Activated CD4-positive, alpha-beta T cell treated with anti-CD3 and anti-CD28 coated beads, Interleukin-2, Interleukin-6, amounts not matched to agents 100 ng/mL and 50 ng/mL, durations not matched to agents 16 hours and 8 hours (primary cell): ENCODE measurements around the gene LIMD2.
A peak's percentile ranks its signal among the peaks of the same experiment; 100 is the strongest.
"Not testable (repeated sequence)": the region's sequence is repeated elsewhere in the genome, so short reads cannot be mapped to it uniquely, and the experiment has no call there.

Source experiments
- DNase-seq: peaks from one replicate; pipeline ENCODE4 v3.0.0-alpha.2; 2020

The LIMD2 gene

GRCh38 chr17:63699638-63700527, at the start of gene LIMD2:
LIMD2 (minus strand) TSS chr17:63700125; CDS start chr17:63699298, 827 bp downstream.
- DNase-seq: peak; percentile 83

- DNase-seq: peak; percentile 99
Observed at GRCh38 chr17:63741408-63742173, 41.7 kb upstream of the LIMD2 start, which contains the start of gene STRADA. STRADA (minus strand) TSS chr17:63741799; CDS start chr17:63728369, 13,430 bp downstream.

GRCh38 chr17:63741143-63741407, 41.1 kb upstream of the LIMD2 start:
- DNase-seq: no peak

GRCh38 chr17:63740464-63741142, 40.7 kb upstream of the LIMD2 start:
- DNase-seq: no peak

- no peak for DNase-seq
Observed at GRCh38 chr17:63735691-63736090, 35.8 kb upstream of the LIMD2 start.

GRCh38 chr17:63722403-63722802, 22.5 kb upstream of the LIMD2 start:
- DNase-seq: no peak

- not testable (repeated sequence) for DNase-seq
Observed at GRCh38 chr17:63720194-63720593, 20.3 kb upstream of the LIMD2 start.

GRCh38 chr17:63718988-63719387, 19.1 kb upstream of the LIMD2 start:
- DNase-seq: no peak

- DNase-seq: no peak
Observed at GRCh38 chr17:63716426-63716825, 16.5 kb upstream of the LIMD2 start.

- no peak for DNase-seq
Observed at GRCh38 chr17:63714550-63715277, 14.8 kb upstream of the LIMD2 start.

- DNase-seq: no peak
Observed at GRCh38 chr17:63709110-63709509, 9.2 kb upstream of the LIMD2 start.

- DNase-seq: no peak
Observed at GRCh38 chr17:63707151-63707550, 7.2 kb upstream of the LIMD2 start.

GRCh38 chr17:63706336-63707082, 6.6 kb upstream of the LIMD2 start:
- no peak for DNase-seq

- DNase-seq: no peak
Observed at GRCh38 chr17:63705657-63706056, 5.7 kb upstream of the LIMD2 start.

GRCh38 chr17:63704836-63705235, 4.9 kb upstream of the LIMD2 start:
- DNase-seq: no peak

GRCh38 chr17:63704259-63704576, 4.3 kb upstream of the LIMD2 start:
- no peak for DNase-seq

- no peak for DNase-seq
Observed at GRCh38 chr17:63703556-63704258, 3.8 kb upstream of the LIMD2 start.

GRCh38 chr17:63703029-63703428, 3.1 kb upstream of the LIMD2 start:
- DNase-seq: no peak

GRCh38 chr17:63702721-63703015, 2.7 kb upstream of the LIMD2 start:
- DNase-seq: no peak

- DNase-seq: peak; percentile 87
Observed at GRCh38 chr17:63701868-63702720, 2.2 kb upstream of the LIMD2 start.

GRCh38 chr17:63701456-63701820, 1.5 kb upstream of the LIMD2 start:
- DNase-seq: no peak
